Astrocyte of the hippocampus (primary cell): ENCODE measurements around the gene IL1RN.

ENCODE experiments used
- DNase-seq: peaks from one replicate; pipeline ENCODE4 v3.0.0; 2011; ENCODE audit warnings: low read depth, low spot score

IL1RN gene

GRCh38 chr2:113103277-113103676, 24.1 kb upstream of the IL1RN start:
- DNase-seq = no peak

- DNase-seq = no peak
Observed at GRCh38 chr2:113104054-113104611, 23.3 kb upstream of the IL1RN start.

DNA sequence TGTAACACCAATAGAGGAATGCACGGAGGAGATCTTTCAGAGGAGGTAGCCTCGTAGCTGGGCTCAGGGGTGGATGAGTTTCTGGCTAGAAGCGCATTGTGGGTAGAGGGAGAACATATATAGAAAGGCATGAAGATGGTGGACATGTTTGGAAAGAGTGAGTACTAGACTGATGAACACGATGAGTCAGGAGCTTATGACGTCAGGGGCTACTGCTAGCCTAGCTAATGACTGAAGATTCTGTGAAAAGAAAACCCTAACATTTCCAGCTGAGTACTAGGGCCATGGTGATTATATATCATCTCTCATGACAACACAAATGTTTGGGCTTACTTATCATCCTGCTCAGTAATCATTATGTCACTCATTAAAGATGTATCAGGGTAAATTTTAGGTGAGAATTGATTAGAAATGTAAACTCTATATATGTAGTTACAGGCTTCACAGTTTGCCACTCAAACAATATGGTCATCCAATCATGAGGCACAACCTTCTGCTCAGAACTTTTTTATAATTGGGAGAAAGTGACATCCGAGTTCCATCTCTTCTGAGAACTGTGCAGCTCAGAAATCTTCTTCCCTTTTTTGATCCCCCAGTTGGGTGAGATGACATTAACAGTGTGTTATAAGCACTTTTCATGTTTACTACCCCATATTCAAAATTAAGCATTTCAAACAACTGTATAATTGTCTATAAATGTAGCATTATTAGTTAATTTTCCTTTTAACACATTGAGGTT, 22.2 kb upstream of the IL1RN start:
- DNase-seq = peak; percentile 6

- no peak for DNase-seq
Observed at GRCh38 chr2:113111121-113111520, 16.3 kb upstream of the IL1RN start.

- DNase-seq = no peak
Observed at GRCh38 chr2:113111823-113112287, 15.5 kb upstream of the IL1RN start.

DNA sequence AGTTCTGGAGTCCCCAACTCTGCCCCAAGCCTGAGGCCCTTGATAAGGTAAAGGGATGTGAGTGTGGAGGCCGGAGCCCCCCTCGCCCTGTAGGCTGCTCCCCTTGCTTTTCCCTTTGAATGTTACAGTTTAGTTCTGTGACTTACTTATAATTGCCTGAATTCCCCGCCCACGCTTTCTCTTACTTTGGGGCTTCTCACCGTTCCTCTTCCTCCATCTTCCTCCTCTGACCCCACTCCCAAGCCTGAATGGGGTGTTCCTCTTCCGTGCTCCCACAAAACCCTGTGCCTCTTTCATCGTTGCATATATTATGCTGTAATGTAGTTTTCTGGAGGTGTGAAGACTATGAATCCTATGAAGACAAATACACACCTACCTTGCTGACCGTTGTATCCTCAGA, 15.0 kb upstream of the IL1RN start:
- no peak for DNase-seq

- no peak for DNase-seq
Observed at GRCh38 chr2:113112871-113113270, 14.5 kb upstream of the IL1RN start.

DNA sequence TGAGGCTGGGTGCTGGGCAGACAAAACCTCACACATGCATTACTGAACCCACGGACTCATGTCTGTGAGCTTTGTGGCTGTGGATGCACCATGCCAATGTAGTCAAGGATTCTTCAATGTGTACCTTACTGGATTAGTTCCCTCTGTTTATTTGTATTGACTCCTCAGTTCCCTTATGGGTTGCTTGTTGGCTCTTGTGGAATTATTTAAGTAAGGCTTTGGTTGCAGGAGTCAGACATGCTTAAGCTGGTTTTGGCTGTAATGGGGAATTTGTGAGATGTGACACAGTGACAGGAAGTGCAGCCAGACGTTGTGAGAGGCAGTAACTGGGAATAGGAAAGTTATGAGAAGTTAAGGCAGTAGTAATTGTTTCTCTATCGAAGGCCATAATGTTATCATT, 13.6 kb upstream of the IL1RN start:
- DNase-seq = no peak

DNA sequence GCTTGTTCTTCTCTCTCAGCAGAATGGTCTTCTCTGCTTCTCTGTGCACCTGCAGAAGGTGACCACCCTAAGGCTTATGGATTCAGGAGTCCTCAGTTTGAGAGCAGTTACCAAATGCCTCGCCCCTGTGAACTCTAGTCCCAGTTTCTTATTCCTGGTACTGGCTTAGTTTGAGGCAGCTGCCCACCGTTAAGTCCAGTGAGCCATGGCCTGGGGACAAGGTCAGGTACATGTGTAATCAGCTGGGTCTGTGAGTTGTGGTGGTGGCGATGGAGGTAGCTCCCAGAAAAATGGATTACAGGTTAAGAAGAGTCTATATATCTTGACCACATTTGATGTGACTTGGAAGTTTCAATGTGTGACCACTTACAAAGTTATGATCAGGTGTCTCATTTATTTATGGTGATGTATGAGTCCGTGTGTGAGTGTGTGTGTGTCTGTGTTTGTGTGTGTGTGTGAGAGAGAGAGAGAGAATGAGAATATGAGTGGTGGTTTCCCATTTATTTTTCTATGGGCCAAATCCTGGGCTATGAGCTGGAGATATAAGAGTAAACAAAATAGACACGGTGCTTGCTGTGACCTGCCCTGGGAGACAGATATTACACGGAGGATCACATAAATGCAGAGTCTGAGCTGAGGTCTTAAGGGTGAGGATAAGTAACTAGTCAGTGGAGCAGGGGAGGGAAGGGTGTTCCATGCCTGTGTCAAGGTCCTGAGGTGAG, 13.0 kb upstream of the IL1RN start:
- no peak for DNase-seq

- DNase-seq = no peak
Observed at GRCh38 chr2:113114996-113115395, 12.4 kb upstream of the IL1RN start.

GRCh38 chr2:113116100-113116958, 11.1 kb upstream of the IL1RN start:
- peak; percentile 7 for DNase-seq

GRCh38 chr2:113117541-113118262, 9.7 kb upstream of the IL1RN start:
- DNase-seq = peak; percentile 75

DNA sequence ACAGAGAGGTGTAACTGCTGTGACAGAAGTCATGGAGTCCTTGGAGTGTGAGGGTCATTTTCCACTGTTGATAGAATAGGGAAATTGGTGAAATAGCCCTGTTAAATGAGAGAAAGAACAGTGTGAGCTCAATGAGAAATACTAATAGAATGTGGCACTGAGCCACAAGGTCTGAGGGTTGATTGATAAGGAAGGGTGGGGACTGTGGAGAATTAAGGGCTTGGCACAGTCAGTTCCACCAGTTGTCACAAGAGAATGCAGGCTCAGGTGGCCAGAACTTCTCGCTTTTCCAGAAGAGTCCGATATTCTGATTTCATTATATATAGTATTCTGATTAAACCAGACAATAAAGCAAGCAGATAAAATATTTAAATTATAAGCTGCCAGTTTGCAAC, 9.1 kb upstream of the IL1RN start:
- no peak for DNase-seq

- DNase-seq = no peak
Observed at GRCh38 chr2:113119111-113119510, 8.3 kb upstream of the IL1RN start.

DNA sequence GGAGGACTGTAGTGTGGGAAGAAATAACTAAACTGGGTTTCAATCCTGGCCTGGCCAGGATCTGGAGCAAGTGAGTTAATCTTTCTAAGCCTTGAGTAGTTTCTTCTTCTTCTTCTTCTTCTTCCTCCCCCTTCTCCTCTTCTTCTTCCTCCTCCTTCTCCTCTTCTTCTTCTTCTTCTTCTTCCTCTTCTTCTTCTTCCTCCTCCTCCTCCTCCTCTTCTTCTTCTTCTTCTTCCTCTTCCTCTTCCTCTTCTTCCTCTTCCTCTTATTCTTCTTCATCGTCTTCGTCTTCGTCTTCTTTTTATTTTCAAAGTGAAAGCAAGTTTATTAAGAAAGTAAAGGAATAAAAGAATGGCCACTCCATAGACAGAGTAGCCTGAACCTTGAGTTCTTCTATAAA, 6.5 kb upstream of the IL1RN start:
- no peak for DNase-seq

DNA sequence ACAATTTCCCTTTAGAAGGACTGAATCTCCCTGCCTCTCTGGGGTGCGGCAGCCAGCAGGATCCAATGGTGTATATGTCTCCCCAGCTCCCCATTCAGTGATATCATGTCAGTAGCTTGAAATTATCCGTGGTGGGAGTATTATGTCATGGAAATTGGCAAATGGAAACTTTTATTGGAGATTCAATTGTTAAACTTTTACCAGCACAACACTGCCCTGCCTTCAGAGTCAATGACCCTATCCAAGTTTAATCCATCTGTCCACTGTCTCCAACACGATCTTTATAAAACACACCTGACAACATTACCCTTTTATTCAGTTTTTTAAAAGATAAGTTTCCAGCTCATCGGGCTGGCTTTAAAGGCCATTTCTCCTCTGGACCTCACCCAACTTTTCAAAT, 5.0 kb upstream of the IL1RN start:
- no peak for DNase-seq

GRCh38 chr2:113123726-113124125, 3.7 kb upstream of the IL1RN start:
- DNase-seq = no peak

GRCh38 chr2:113124181-113124961, 3.0 kb upstream of the IL1RN start:
- DNase-seq = peak; percentile 7

GRCh38 chr2:113124984-113125855, 2.2 kb upstream of the IL1RN start:
- no peak for DNase-seq
